ENCODE results near the gene ZNF573. TPM values are rescaled to one million over a fixed set of nuclear protein-coding genes. Genes with fewer than 3 reads are reported as not detected.
A peak's percentile ranks its signal among the peaks of the same experiment; 100 is the strongest.
"Not testable (repeated sequence)": the region's sequence is repeated elsewhere in the genome, so short reads cannot be mapped to it uniquely, and the experiment has no call there.

ZNF573 gene
- polyA plus RNA-seq (ENCODE audit: insufficient read depth in 1 of 5, insufficient read length in 5 of 5, low replicate concordance in 1 of 5) = 10 to 100 TPM in 4 of 5 donors, 1 to 10 TPM in 1; 8.5 to 26.3 (median 19.6) TPM
- long read RNA-seq, donor 1, partial matches to known transcripts = 10 of 10 reads
- long read RNA-seq, donor 1, other reads (novel, unspliced or antisense) = 0 of 10 reads
- long read RNA-seq, donor 2, partial matches to known transcripts = 16 of 16 reads
- long read RNA-seq, donor 2, other reads (novel, unspliced or antisense) = 0 of 16 reads
- long read RNA-seq, donor 3, partial matches to known transcripts = 28 of 28 reads
- long read RNA-seq, donor 3, other reads (novel, unspliced or antisense) = 0 of 28 reads
- long read RNA-seq, donor 4, partial matches to known transcripts = 22 of 22 reads
- long read RNA-seq, donor 4, other reads (novel, unspliced or antisense) = 0 of 22 reads
- long read RNA-seq, donor 5 = 0 reads
- long read RNA-seq, donor 6 = 0 reads
- long read RNA-seq, donor 7, partial matches to known transcripts = 46 of 46 reads
- long read RNA-seq, donor 7, other reads (novel, unspliced or antisense) = 0 of 46 reads
- long read RNA-seq, donor 8, partial matches to known transcripts = 12 of 12 reads
- long read RNA-seq, donor 8, other reads (novel, unspliced or antisense) = 0 of 12 reads

- DNase-seq = peak; percentile 82 to 84
Measured at GRCh38 chr19:37779127-37780005, at the start of gene ZNF573. ZNF573 (minus strand) TSS chr19:37779586; CDS start chr19:37773729, 5,857 bp downstream.

- peak; percentile 82 to 83 for DNase-seq
Measured at GRCh38 chr19:37817180-37817981, 38.0 kb upstream of the ZNF573 start.

- DNase-seq = not testable (repeated sequence)
Measured at GRCh38 chr19:37815611-37816010, 36.2 kb upstream of the ZNF573 start.

GRCh38 chr19:37813340-37813739 lies 34.0 kb upstream of the ZNF573 start:
- DNase-seq = no peak

- no peak for DNase-seq
Measured at GRCh38 chr19:37809366-37809765, 30.0 kb upstream of the ZNF573 start.

GRCh38 chr19:37803249-37803840 lies 24.0 kb upstream of the ZNF573 start:
- no peak for DNase-seq

- DNase-seq = no peak
Measured at GRCh38 chr19:37790244-37790925, 11.0 kb upstream of the ZNF573 start.

GRCh38 chr19:37778613-37779126 lies 716 bp downstream of the ZNF573 start:
- DNase-seq = no peak

GRCh38 chr19:37770985-37771384 lies 8.4 kb downstream of the ZNF573 start:
- no peak for DNase-seq

GRCh38 chr19:37763488-37763887 lies 15.9 kb downstream of the ZNF573 start:
- DNase-seq = no peak

GRCh38 chr19:37757683-37758082 lies 21.7 kb downstream of the ZNF573 start:
- not testable (repeated sequence) for DNase-seq

GRCh38 chr19:37738371-37738770 lies 41.0 kb downstream of the ZNF573 start:
- no peak for DNase-seq

GRCh38 chr19:37725181-37725580 lies 54.2 kb downstream of the ZNF573 start:
- no peak for DNase-seq

- DNase-seq = no peak
Measured at GRCh38 chr19:37719927-37720265, 59.5 kb downstream of the ZNF573 start.

GRCh38 chr19:37719111-37719926 lies 60.1 kb downstream of the ZNF573 start, which contains the start of gene ZNF607:
ZNF607 (minus strand) TSS chr19:37719761; CDS start chr19:37711618, 8,143 bp downstream.
- peak; percentile 91 to 92 for DNase-seq

- no peak for DNase-seq
Measured at GRCh38 chr19:37718304-37718703, 61.1 kb downstream of the ZNF573 start.

- no peak for DNase-seq
Measured at GRCh38 chr19:37716140-37716539, 63.2 kb downstream of the ZNF573 start.

GRCh38 chr19:37706052-37706605 lies 73.3 kb downstream of the ZNF573 start:
- no peak for DNase-seq

GRCh38 chr19:37699057-37699456 lies 80.3 kb downstream of the ZNF573 start:
- no peak for DNase-seq
